ENCODE results near the gene CDYL2. TPM values are rescaled to one million over a fixed set of nuclear protein-coding genes. Genes with fewer than 3 reads are reported as not detected.

Gene CDYL2
- total and polyA plus RNA-seq, 7 donors = 0.23 to 2.2 (median 1.0) TPM

DNA sequence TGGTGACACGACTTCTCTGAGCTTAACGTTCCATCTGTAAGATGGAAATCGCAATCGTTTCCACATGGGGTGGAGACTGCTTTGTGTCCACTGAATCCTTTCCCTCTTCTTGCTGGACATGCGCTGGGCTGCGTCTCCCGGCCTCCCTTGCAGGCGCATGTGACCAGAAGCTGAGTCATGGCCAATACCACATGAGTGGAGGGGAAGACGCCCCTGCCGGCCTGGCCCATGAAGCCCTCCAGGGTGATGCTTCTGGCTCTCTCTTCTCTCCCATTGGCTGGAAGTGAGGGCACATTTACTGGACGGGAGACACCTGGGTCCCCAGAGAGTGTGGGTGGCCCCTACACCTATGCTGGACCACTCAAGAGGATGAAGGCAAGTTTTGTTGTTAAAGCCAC is 192.5 kb downstream of the CDYL2 start:
- Histone ChIP-seq H3K4me1 (no peaks in the 10 kb centered on the region), H3K36me3 (ENCODE audit: insufficient read depth in 1 of 2, low read depth in 1 of 2) (no peaks in the 10 kb centered on the region), H3K4me3 (no peak overlapping the region), H3K27me3 (ENCODE audit: insufficient read depth in 3 of 3, low read length in 2 of 3) (no peaks in the 10 kb centered on the region), H3K27ac (no peak overlapping the region), H3K9me3 (no peaks in the 10 kb centered on the region)
- ATAC-seq (no peak), DNase-seq (no peak)
- TF ChIP-seq, protein P1, sequence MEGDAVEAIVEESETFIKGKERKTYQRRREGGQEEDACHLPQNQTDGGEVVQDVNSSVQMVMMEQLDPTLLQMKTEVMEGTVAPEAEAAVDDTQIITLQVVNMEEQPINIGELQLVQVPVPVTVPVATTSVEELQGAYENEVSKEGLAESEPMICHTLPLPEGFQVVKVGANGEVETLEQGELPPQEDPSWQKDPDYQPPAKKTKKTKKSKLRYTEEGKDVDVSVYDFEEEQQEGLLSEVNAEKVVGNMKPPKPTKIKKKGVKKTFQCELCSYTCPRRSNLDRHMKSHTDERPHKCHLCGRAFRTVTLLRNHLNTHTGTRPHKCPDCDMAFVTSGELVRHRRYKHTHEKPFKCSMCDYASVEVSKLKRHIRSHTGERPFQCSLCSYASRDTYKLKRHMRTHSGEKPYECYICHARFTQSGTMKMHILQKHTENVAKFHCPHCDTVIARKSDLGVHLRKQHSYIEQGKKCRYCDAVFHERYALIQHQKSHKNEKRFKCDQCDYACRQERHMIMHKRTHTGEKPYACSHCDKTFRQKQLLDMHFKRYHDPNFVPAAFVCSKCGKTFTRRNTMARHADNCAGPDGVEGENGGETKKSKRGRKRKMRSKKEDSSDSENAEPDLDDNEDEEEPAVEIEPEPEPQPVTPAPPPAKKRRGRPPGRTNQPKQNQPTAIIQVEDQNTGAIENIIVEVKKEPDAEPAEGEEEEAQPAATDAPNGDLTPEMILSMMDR (IDR thresholded peaks at IDR 0.05) = no peak
- intact Hi-C loops (cut with DNase I) = no loop called here
- 86 to 94% (median 92%) methylated on average over 11 of the region's 11 CpGs for WGBS, 3 donors

DNA sequence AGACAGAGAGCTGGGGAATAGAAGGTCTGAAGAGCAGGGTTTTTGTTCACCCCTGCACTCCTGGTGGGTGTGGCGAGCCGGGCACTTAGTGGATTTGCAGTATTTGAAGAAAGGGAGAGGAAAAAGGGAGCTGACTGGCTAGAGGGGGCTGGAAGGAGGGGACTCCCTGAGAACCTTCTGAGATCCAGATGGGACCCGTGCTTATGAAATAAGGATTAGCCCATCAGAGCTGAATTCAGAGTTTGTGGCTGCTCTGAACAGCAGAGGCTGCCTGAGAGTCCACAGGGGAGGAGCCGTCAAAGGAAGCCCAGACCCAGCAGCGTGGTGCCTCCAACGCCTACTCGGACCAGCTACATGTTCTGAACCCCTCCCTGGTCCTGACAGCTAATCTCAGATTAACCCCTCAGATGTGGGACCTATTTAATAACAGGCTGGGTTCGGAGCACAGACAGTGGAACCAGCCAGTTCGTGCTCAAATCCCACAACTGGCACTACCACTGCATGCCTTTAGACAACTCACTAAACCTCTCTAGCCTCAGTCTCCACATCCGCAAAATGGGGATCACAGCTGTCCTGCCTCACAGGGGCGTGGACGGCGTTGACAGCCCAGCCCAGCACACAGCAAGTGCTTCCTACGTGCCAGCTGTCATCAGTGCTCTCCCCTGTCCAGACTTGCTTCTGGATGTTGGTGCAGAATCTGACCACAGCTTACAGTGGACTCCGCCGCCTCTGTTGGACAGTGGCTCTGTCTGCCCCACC is 193.0 kb downstream of the CDYL2 start:
- Histone ChIP-seq H3K27me3 (ENCODE audit: insufficient read depth in 3 of 3, low read length in 2 of 3) (no peaks in the 10 kb centered on the region), H3K27ac (no peak overlapping the region), H3K4me1 (no peaks in the 10 kb centered on the region), H3K36me3 (ENCODE audit: insufficient read depth in 1 of 2, low read depth in 1 of 2) (no peaks in the 10 kb centered on the region), H3K4me3 (no peak overlapping the region), H3K9me3 (no peaks in the 10 kb centered on the region)
- WGBS, 3 donors = 72 to 85% (median 77%) methylated on average over 16 of the region's 16 CpGs
- intact Hi-C loops (cut with DNase I) = no loop called here
- ATAC-seq = no peak
- TF ChIP-seq, protein P1 (IDR thresholded peaks at IDR 0.05) = no peak
- no peak for DNase-seq

DNA sequence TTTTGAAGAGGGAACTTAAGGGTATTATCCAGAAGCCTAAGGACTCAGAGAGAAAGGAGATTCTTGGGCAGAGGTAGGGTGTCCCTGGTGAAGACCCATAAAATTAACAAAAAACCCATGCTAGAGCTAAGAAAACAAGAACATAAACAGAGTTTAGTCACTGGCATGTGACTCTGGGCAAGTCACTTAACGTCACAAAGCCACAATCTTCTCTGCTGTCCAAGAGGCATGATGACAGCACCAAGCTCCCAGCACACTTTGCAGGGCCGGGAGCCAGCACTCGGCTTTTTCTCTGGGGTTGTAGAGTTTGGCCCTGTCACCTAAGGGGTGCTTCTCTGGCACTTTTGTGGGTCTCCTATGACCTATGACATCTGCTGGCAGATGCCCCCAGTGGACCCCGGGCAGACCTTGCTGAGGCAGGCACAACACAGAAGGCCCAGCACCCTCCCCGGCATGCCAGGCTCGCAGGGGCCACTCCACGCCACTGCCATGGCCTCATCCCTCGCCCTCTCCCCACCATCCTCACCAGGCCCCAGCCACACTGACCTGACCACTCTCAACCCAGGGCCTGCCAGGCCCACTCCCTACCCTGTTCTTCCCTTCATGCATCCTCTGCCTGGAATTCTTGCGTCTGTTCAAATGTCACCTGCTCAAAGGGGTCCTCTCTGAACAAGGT is 193.8 kb downstream of the CDYL2 start:
- Histone ChIP-seq H3K9me3 (no peaks in the 10 kb centered on the region), H3K4me1 (no peaks in the 10 kb centered on the region), H3K4me3 (no peak overlapping the region), H3K27me3 (ENCODE audit: insufficient read depth in 3 of 3, low read length in 2 of 3) (no peaks in the 10 kb centered on the region), H3K27ac (no peak overlapping the region), H3K36me3 (ENCODE audit: insufficient read depth in 1 of 2, low read depth in 1 of 2) (no peaks in the 10 kb centered on the region)
- intact Hi-C loops (cut with DNase I) = no loop called here
- no peak for DNase-seq
- WGBS, 3 donors = 84 to 86% (median 86%) methylated on average over 9 of the region's 9 CpGs
- no peak for ATAC-seq
- TF ChIP-seq, protein P1 (IDR thresholded peaks at IDR 0.05) = no peak

DNA sequence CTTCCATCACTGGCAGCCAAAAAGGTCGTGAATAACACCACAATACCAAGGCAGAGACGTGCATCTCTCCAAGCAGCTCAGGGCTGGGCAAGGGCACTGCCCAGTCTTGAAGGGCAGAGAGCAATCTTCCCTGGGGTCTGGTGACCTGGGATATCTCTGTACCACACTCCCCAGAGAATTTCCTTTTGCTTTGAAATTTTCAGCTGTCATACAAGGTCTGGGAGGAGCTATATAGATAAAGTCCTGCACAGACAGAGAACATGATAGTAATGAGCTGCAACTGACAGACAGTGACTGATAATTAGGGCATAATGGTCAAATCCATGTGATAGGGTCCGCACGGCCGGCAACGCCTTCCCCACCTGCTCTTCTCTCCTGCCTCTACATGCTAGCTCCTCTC is 195.5 kb downstream of the CDYL2 start:
- ATAC-seq = no peak
- Histone ChIP-seq H3K4me1 (no peaks in the 10 kb centered on the region), H3K27me3 (ENCODE audit: insufficient read depth in 3 of 3, low read length in 2 of 3) (no peaks in the 10 kb centered on the region), H3K36me3 (ENCODE audit: insufficient read depth in 1 of 2, low read depth in 1 of 2) (no peaks in the 10 kb centered on the region), H3K27ac (no peak overlapping the region), H3K4me3 (no peak overlapping the region), H3K9me3 (no peaks in the 10 kb centered on the region)
- TF ChIP-seq, protein P1 (IDR thresholded peaks at IDR 0.05) = no peak
- intact Hi-C loops (cut with DNase I) = no loop called here
- DNase-seq = no peak
- 63 to 70% (median 70%) methylated on average over 6 of the region's 6 CpGs for WGBS, 3 donors
